ENCODE measurements around the gene KRTAP5-4.
"Not testable (repeated sequence)": the region's sequence is repeated elsewhere in the genome, so short reads cannot be mapped to it uniquely, and the experiment has no call there.

Gene KRTAP5-4
- total RNA-seq = 0 reads per million in 2 donors

GRCh38 chr11:1622086-1622485 lies at the start of gene KRTAP5-4:
Gene KRTAP5-4 (minus strand): TSS chr11:1622138. CDS start chr11:1622093, 45 bp downstream.
- no peak for DNase-seq

GRCh38 chr11:1671658-1672057 lies 49.7 kb upstream of the KRTAP5-4 start:
- no peak for DNase-seq

- no peak for DNase-seq
Observed at GRCh38 chr11:1670905-1671371, 49.0 kb upstream of the KRTAP5-4 start.

GRCh38 chr11:1670457-1670856 lies 48.5 kb upstream of the KRTAP5-4 start:
- DNase-seq = not testable (repeated sequence)

GRCh38 chr11:1669546-1670218 lies 47.7 kb upstream of the KRTAP5-4 start:
- no peak for DNase-seq

GRCh38 chr11:1668911-1669473 lies 47.1 kb upstream of the KRTAP5-4 start:
- no peak for DNase-seq

- DNase-seq = no peak
Observed at GRCh38 chr11:1667906-1668305, 46.0 kb upstream of the KRTAP5-4 start.

- no peak for DNase-seq
Observed at GRCh38 chr11:1667121-1667850, 45.3 kb upstream of the KRTAP5-4 start.

GRCh38 chr11:1665313-1665712 lies 43.4 kb upstream of the KRTAP5-4 start:
- DNase-seq = no peak

- not testable (repeated sequence) for DNase-seq
Observed at GRCh38 chr11:1662699-1663283, 40.9 kb upstream of the KRTAP5-4 start.

- DNase-seq = not testable (repeated sequence)
Observed at GRCh38 chr11:1661454-1662269, 39.7 kb upstream of the KRTAP5-4 start.

GRCh38 chr11:1660111-1660867 lies 38.4 kb upstream of the KRTAP5-4 start:
- DNase-seq = no peak

- peak in 1 of 5 experiments; percentile 34 for DNase-seq
Observed at GRCh38 chr11:1659506-1659905, 37.6 kb upstream of the KRTAP5-4 start.

GRCh38 chr11:1656670-1657069 lies 34.7 kb upstream of the KRTAP5-4 start:
- DNase-seq = no peak

- DNase-seq = no peak
Observed at GRCh38 chr11:1656061-1656441, 34.1 kb upstream of the KRTAP5-4 start.

GRCh38 chr11:1655168-1656060 lies 33.5 kb upstream of the KRTAP5-4 start:
- DNase-seq = no peak

GRCh38 chr11:1654388-1655167 lies 32.6 kb upstream of the KRTAP5-4 start:
- DNase-seq = no peak

GRCh38 chr11:1653541-1654387 lies 31.8 kb upstream of the KRTAP5-4 start:
- no peak for DNase-seq
